HFFc6 (cell line): Measurements from ENCODE around the gene XAB2. TPM values are rescaled to one million over a fixed set of nuclear protein-coding genes. Genes with fewer than 3 reads are reported as not detected.
"Not testable (repeated sequence)": the region's sequence is repeated elsewhere in the genome, so short reads cannot be mapped to it uniquely, and the experiment has no call there.

Experiments used
- DNase-seq: peaks from one replicate; pipeline ENCODE4 v3.0.0-alpha.2; 2018
- H3K27ac Mint-ChIP-seq: 2 replicates; pipeline ENCODE4 v1.8.0; 2020; ENCODE audit warnings: mild to moderate bottlenecking, mixed read lengths
- H3K27me3 Mint-ChIP-seq: 2 replicates; pipeline ENCODE4 v1.8.0; 2021; ENCODE audit warnings: mild to moderate bottlenecking, moderate library complexity, mixed read lengths; ENCODE audit not compliant: insufficient read depth
- H3K36me3 Mint-ChIP-seq: 2 replicates; pipeline ENCODE4 v1.8.0; 2021; ENCODE audit warnings: low read depth, mixed read lengths
- H3K4me1 Mint-ChIP-seq: 2 replicates; pipeline ENCODE4 v1.8.0; 2020; ENCODE audit warnings: low read depth, mixed read lengths
- H3K4me3 Mint-ChIP-seq: 2 replicates; pipeline ENCODE4 v1.8.0; 2020; ENCODE audit warnings: mild to moderate bottlenecking, moderate library complexity, mixed read lengths
- H3K9me3 Mint-ChIP-seq: 2 replicates; pipeline ENCODE4 v1.8.0; 2020; ENCODE audit warnings: mild to moderate bottlenecking, mixed read lengths
- total RNA-seq, 6 experiments: library from RNA; stranded (reverse); fragmentation: NEBNext Ultra II Directional; extraction: Animal tissue kit (Norgen Biotek cat#: 25700); gene quantifications; 2 replicates in 1 of 6; 3 replicates in 5 of 6; pipeline ENCODE4 v1.2.3, GENCODE V29; 2021
- TF ChIP-seq, protein P1 (sequence below): fragments of 200-600 bp; sonication (generic); IDR thresholded peaks from 2 replicates; pipeline ENCODE4 v1.5.0; 2021; ENCODE audit warnings: antibody characterized with exemption, mild to moderate bottlenecking

The XAB2 gene
- total RNA-seq, 6 experiments from 2014 or later, result 35.1 to 39.8 (median 36.3) TPM

DNA sequence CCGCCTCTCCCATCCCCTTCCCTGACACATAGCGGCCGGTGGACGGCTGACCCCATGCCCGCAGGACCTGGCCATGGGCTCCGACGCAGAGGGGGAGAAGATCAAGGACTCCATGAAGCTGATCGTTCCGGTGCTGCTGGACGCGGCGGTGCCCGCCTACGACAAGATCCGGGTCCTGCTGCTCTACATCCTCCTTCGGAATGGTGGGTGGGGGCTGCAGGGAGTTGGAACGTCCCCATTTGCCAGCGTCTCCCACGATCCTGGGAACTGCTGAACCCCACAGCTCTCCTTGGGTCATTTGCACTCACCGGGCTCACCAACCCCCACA is 15.2 kb upstream of the XAB2 start:
- DNase-seq, result no peak
- Mint-ChIP-seq H3K9me3 (peaks cover 4% of the 10 kb centered on the region; the same call in 1 of the 2 replicates), H3K4me3 (no peak overlapping the region), H3K27me3 (peaks cover 10% of the 10 kb centered on the region), H3K27ac (no peak overlapping the region), H3K4me1 (no peaks in the 10 kb centered on the region), H3K36me3 (no peaks in the 10 kb centered on the region)
- TF ChIP-seq, protein P1, sequence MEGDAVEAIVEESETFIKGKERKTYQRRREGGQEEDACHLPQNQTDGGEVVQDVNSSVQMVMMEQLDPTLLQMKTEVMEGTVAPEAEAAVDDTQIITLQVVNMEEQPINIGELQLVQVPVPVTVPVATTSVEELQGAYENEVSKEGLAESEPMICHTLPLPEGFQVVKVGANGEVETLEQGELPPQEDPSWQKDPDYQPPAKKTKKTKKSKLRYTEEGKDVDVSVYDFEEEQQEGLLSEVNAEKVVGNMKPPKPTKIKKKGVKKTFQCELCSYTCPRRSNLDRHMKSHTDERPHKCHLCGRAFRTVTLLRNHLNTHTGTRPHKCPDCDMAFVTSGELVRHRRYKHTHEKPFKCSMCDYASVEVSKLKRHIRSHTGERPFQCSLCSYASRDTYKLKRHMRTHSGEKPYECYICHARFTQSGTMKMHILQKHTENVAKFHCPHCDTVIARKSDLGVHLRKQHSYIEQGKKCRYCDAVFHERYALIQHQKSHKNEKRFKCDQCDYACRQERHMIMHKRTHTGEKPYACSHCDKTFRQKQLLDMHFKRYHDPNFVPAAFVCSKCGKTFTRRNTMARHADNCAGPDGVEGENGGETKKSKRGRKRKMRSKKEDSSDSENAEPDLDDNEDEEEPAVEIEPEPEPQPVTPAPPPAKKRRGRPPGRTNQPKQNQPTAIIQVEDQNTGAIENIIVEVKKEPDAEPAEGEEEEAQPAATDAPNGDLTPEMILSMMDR, result no peak

DNA sequence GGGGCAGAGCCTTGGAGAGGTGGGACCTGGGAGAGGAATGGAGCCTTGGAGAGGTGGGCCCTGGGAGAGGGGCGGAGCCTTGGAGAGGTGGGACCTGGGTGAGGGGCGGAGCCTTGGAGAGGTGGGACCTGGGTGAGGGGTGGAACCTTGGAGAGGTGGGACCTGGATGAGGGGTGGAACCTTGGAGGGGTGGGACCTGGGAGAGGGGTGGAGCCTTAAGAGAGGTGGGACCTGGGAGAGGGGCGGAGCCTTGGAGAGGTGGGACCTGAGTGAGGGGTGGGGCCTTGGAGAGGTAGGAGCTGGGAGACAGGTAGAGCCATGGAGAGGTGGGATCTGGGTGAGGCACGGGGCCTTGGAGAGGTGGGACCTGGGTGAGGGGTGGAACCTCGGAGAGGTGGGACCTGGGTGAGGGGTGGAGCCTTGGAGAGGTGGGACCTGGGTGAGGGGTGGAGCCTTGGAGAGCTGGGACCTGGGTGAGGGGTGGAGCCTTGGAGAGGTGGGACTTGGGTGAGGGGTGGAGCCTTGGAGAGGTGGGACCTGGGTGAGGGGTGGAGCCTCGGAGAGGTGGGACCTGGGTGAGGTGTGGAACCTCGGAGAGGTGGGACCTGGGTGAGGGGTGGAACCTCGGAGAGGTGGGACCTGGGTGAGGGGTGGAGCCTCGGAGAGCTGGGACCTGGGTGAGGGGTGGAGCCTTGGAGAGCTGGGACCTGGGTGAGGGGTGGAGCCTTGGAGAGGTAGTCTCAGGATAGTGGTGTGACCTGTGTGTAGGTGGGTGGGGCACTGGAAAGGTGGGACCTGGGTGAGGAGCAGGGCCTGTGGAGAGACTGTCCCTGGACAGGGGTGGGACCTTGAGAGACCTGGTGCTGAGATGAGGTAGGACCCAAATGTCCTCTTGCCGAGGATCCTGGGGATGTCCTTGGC is 14.5 kb upstream of the XAB2 start:
- H3K4me1 Mint-ChIP-seq, H3K36me3 Mint-ChIP-seq, H3K9me3 Mint-ChIP-seq, H3K27me3 Mint-ChIP-seq, H3K27ac Mint-ChIP-seq, DNase-seq, H3K4me3 Mint-ChIP-seq: not testable (repeated sequence)

DNA sequence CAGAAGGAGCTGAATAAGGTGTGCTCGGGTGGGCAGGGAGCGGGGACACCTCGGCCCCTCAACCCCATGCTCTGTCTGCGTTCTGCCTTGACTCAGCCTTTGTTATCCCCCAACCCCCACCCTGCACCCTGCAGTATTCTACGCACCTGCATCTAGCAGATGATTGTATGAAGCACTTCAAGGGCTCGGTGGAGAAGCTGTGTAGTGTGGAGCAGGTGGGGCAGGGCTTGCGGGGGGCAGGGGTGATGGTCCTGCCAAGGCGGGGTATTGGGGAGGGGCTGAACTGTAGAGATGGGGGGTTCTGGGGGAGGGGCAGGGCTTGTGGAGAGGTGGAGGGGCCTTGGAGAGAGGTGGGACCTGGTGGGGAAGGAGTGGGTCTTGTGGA is 13.7 kb upstream of the XAB2 start:
- TF ChIP-seq, protein P1, result no peak
- no peak for DNase-seq
- H3K9me3 Mint-ChIP-seq, result peaks cover 4% of the 10 kb centered on the region; the same call in 1 of the 2 replicates
- peaks cover 11% of the 10 kb centered on the region for H3K27me3 Mint-ChIP-seq
- H3K4me1 Mint-ChIP-seq, result no peaks in the 10 kb centered on the region
- no peak overlapping the region for H3K4me3 Mint-ChIP-seq
- H3K36me3 Mint-ChIP-seq, result no peaks in the 10 kb centered on the region
- H3K27ac Mint-ChIP-seq, result no peak overlapping the region

DNA sequence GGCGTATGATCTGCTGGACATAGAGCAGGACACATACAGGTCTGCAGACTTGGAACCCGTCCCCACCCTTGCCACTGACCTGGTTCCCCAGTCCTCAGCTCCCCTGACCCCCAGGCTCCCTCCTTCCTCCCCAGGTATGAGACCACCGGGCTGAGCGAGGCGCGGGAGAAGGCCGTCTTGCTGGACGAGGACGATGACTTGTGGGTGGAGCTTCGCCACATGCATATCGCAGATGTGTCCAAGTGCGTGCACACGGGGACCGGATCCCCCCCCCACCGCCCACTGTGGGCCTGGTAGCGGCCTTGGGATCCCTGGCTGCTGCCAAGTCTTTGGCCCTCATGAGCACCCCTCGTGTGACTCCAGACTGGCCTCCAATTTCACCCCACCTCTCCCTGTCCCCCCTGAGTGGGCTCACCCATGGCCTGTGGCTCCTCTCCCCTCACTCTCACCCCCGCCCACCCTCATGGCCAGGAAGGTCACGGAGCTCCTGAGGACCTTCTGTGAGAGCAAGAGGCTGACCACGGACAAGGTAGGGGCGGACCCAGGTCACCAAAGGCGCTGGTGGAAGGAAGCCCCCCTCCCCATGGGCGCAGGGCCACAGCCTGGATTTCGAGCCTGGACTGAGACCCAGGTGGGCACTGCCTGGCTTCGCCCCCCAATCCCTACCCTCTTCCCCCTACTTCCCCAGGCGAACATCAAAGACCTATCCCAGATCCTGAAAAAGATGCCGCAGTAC is 13.1 kb upstream of the XAB2 start:
- TF ChIP-seq, protein P1, result no peak
- Mint-ChIP-seq H3K9me3 (peaks cover 4% of the 10 kb centered on the region; the same call in 1 of the 2 replicates), H3K27ac (no peak overlapping the region), H3K4me3 (no peak overlapping the region), H3K27me3 (peaks cover 12% of the 10 kb centered on the region), H3K4me1 (no peaks in the 10 kb centered on the region), H3K36me3 (no peaks in the 10 kb centered on the region)
- DNase-seq, result no peak

DNA sequence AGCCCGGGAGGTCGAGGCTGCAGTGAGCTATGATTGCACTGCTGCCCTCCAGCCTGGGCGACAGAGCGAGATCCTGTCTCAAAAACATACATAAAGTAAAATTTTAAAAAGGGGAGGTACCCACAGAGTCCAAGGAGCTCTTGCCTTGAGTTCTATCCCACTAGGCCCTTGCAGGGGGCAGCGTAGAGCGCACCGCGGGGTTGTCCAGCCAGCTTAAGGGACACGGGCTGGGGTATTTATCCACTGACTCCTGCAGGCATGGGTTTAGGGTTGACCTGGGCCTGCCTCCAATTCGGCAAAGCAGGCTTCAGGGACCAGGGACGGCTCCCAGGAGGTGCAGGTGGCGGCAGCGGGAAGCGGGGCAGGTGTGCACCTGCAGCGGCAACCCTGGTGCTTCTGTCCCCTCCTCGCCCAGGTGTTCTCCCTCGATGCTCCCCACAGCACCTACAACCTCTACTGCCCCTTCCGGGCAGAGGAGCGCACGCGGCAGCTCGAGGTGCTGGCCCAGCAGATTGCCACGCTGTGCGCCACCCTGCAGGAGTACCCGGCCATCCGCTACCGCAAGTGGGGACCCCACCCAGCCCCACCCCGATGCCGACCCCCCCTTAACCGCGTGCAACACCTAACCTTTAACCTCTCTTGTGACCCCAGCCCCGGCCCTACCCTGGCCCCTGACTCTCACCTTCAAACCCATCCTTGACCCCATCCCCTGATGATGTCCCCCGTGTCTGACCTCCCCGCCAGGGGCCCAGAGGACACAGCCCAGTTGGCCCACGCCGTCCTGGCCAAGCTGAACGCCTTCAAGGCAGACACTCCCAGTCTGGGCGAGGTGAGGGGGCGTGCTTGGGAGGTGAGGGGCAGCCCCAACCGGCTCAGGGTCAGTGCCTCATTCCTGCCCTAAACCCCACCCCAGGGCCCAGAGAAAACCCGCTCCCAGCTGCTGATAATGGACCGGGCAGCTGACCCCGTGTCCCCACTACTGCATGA is 12.2 kb upstream of the XAB2 start:
- TF ChIP-seq, protein P1, result no peak
- peaks cover 11% of the 10 kb centered on the region for H3K27me3 Mint-ChIP-seq
- no peaks in the 10 kb centered on the region for H3K4me1 Mint-ChIP-seq
- DNase-seq, result no peak
- no peaks in the 10 kb centered on the region for H3K36me3 Mint-ChIP-seq
- H3K4me3 Mint-ChIP-seq, result no peak overlapping the region
- no peak overlapping the region for H3K27ac Mint-ChIP-seq
- H3K9me3 Mint-ChIP-seq, result peaks cover 4% of the 10 kb centered on the region; the same call in 1 of the 2 replicates
